ENCODE measurements around the gene OLA1. TPM values are rescaled to one million over a fixed set of nuclear protein-coding genes. Genes with fewer than 3 reads are reported as not detected.

Gene OLA1
- total and polyA plus RNA-seq, 9 of the 15 experiments (the other 6 are each of a cell fraction or from before 2014, with no cell fraction given): 208 to 353 (median 225) TPM

DNA sequence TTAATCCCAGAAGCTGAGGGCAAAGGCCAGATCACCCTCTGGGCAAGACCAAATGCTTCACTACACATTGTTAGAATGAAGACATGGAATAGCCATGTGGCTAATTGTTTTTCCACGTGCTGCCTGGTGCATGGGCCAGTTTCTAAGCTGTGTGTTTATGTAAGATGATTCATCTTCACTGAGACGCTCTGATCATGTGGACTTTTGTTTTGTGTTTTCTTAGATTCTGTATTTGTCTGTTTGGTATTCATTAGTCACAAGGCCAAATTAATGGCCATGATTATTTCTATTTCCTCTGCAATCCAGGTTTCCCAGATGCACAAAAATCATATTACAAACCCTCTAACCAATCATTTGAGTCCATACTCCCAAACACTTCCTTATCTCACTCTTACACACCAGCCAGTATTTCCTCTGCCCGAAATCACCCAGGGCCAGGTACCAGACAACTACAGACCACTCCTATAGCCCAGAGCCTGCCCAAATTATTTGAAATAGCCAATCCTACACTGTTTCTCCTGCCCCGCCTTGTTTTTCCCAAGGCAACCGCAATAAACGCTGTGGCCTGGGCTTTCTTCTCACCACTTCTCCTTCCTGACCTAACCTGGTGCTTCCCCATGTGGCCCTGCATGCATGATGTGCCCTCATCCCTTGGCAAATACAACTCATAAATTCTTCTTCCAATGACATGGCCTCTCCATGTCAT, 189.0 kb downstream of the OLA1 start (continued):
- TF ChIP-seq, protein P1, sequence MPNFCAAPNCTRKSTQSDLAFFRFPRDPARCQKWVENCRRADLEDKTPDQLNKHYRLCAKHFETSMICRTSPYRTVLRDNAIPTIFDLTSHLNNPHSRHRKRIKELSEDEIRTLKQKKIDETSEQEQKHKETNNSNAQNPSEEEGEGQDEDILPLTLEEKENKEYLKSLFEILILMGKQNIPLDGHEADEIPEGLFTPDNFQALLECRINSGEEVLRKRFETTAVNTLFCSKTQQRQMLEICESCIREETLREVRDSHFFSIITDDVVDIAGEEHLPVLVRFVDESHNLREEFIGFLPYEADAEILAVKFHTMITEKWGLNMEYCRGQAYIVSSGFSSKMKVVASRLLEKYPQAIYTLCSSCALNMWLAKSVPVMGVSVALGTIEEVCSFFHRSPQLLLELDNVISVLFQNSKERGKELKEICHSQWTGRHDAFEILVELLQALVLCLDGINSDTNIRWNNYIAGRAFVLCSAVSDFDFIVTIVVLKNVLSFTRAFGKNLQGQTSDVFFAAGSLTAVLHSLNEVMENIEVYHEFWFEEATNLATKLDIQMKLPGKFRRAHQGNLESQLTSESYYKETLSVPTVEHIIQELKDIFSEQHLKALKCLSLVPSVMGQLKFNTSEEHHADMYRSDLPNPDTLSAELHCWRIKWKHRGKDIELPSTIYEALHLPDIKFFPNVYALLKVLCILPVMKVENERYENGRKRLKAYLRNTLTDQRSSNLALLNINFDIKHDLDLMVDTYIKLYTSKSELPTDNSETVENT (CRISPR knock-in tag; IDR thresholded peaks at IDR 0.05): no peak
- peak; percentile 90 for TF ChIP-seq EP300 (IDR thresholded peaks at IDR 0.05; ENCODE audit: low read length)
- TF ChIP-seq, protein P2, sequence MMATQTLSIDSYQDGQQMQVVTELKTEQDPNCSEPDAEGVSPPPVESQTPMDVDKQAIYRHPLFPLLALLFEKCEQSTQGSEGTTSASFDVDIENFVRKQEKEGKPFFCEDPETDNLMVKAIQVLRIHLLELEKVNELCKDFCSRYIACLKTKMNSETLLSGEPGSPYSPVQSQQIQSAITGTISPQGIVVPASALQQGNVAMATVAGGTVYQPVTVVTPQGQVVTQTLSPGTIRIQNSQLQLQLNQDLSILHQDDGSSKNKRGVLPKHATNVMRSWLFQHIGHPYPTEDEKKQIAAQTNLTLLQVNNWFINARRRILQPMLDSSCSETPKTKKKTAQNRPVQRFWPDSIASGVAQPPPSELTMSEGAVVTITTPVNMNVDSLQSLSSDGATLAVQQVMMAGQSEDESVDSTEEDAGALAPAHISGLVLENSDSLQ (IDR thresholded peaks at IDR 0.05): peak; percentile 48; the same call in 1 of the 2 replicates
- no peak for TF ChIP-seq MTA1 (IDR thresholded peaks at IDR 0.05; ENCODE audit: borderline replicate concordance)
- TF ChIP-seq PHB2 (IDR thresholded peaks at IDR 0.05; ENCODE audit: low read depth): peak; percentile 93
- peak; percentile 89 for TF ChIP-seq ZNF175 (CRISPR knock-in tag; IDR thresholded peaks at IDR 0.05; ENCODE audit: low read depth)
- no peak for TF ChIP-seq CHD7 (IDR thresholded peaks at IDR 0.05; ENCODE audit: low read depth, low read length)
- TF ChIP-seq, protein P3, sequence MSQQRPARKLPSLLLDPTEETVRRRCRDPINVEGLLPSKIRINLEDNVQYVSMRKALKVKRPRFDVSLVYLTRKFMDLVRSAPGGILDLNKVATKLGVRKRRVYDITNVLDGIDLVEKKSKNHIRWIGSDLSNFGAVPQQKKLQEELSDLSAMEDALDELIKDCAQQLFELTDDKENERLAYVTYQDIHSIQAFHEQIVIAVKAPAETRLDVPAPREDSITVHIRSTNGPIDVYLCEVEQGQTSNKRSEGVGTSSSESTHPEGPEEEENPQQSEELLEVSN (IDR thresholded peaks at IDR 0.05; ENCODE audit: borderline replicate concordance in 1 of 2, extremely low read depth in 1 of 2, insufficient read depth in 1 of 2, insufficient read length in 1 of 2, low read depth in 1 of 2, low read length in 1 of 2, poor library complexity in 1 of 2, severe bottlenecking in 1 of 2): peak in 1 of 2 experiments; percentile 42
- TF ChIP-seq HMG20B (CRISPR knock-in tag; IDR thresholded peaks at IDR 0.05): no peak
- no peak for TF ChIP-seq DLX4 (CRISPR knock-in tag; IDR thresholded peaks at IDR 0.05)

Measured in K562 (cell line).